Mammary epithelial cell (primary cell): ENCODE measurements around the gene GNAZ.

Source experiments
- CTCF ChIP-seq, 2 donors: IDR thresholded peaks in 1 of 2; conservative IDR thresholded peaks in 1 of 2; 2 replicates each; pipeline ENCODE4 v1.5.1; 2011 to 2012; ENCODE audit warnings: inconsistent platforms in 2 of 2, low read length in 2 of 2, mild to moderate bottlenecking in 2 of 2, control low read depth in 1 of 2, low read depth in 1 of 2; ENCODE audit not compliant: insufficient read depth in 1 of 2; ENCODE audit errors: extremely low read depth in 1 of 2
- EZH2 ChIP-seq: IDR thresholded peaks from 2 replicates; pipeline ENCODE4 v1.6.1; 2012; ENCODE audit warnings: low read length, inconsistent platforms, borderline replicate concordance

GRCh38 chr22:23166042-23166831 is 95.9 kb downstream of the GNAZ start:
- TF ChIP-seq CTCF (conservative IDR thresholded peaks at IDR 0.05 in 1 of 2, IDR thresholded peaks at IDR 0.05 in 1 of 2; ENCODE audit: extremely low read depth in 1 of 2, insufficient read depth in 1 of 2, low read depth in 1 of 2, low read length in 2 of 2) (no peak), EZH2 (no peak)
